HG03469 (cell line): Measurements from ENCODE around the gene ZNF423.
"Not testable (repeated sequence)": the region's sequence is repeated elsewhere in the genome, so short reads cannot be mapped to it uniquely, and the experiment has no call there.

Experiments
- ATAC-seq: cut with Tn5 transposase; IDR thresholded peaks from one replicate; pipeline ENCODE4 v1.9.1; 2021; ENCODE audit warnings: mild to moderate bottlenecking, moderate library complexity, moderate number of reproducible peaks; ENCODE audit not compliant: unreplicated experiment

Gene ZNF423

GRCh38 chr16:49526860-49527365, 329.0 kb downstream of the ZNF423 start:
- no peak for ATAC-seq

DNA sequence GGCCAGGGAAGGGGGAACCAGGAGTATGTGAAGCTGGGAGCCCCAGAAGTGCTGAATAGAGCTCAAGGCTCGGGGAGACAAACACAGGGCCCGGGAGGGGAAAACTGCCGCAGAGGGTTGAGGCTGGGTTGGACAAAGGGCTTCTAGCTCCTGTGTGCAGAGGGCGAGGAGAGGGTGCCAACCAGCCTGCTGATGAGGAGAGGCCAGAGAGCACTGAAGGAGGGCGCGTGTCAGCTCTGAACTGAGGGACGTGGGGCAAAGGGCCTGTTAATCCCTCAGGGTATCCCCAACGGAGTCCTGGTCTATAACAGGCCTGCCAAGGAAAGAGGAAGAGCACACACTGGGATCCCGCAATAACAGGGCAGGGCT, 331.0 kb downstream of the ZNF423 start:
- ATAC-seq: no peak

DNA sequence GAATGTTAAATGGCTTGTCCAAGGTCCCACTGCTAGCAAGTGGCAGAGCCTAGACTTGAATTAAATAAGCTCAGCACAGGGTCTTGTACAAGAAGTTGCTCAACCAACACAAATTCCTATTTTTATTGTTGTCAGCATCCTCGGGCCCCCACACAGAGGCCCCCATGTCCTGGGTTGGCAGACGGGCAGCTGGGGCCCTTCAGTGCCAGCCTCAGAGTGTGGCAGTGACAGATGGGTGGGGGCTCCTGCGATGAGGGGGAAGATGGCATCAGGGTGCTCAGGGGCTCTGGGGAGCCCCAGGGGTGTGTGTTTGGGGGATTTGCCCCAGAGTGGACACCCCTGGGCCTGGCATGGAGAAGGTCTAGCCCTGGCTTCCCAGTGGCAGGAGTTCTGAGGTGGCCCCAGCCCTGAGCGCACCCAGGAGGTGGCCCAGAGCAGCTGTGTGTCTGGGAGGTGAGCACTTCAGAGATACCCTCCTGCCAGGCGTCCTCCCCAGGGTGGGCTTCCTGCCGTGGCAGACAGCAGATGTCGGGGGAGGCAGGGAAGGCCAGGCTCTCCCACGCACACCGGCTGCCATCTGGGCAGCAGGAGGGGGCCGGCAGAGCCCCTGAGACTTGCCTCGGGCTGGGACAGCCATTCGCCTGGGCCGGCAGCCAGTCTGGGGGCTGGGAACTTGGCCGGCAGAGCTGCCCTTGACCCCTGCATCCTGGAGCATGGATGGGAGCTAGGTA, 331.5 kb downstream of the ZNF423 start:
- no peak for ATAC-seq

DNA sequence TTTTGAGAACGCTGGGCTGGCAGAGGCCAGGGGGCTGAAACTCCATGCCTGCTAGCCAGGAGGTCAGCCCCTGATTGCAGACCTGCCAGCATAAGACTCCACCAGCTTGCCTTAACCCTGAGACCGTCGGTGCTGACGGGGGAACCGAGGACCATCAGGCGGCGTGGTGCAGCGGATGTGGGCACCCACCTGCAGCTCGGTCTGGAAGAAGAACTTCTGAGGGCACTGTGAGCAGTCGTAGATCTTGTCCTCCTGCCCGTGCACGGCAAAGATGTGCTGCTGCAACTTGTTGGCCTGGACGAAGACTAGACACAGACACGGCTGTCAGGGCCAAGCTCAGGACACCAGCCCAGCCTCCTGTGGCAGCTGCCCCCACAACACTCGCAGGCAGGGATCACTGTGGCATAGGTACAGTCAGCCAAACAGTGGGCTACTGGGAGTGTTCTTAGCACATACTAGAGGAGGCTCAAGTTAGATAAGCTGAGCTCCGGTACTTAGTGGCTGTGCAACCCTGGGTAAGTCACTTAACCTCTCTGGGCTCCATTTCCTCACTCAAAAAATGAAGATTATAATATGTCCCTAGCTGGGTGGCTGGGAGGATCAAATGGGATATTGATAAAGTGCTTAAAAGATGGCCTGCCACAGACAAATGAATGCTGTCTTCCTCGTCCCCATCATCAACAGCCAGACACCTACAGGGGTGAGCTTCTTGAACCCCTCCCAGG, 332.3 kb downstream of the ZNF423 start:
- no peak for ATAC-seq

- no peak for ATAC-seq
These were observed 334.1 kb downstream of the ZNF423 start for GRCh38 chr16:49521734-49522325.

GRCh38 chr16:49520492-49521038, 335.3 kb downstream of the ZNF423 start:
- ATAC-seq: no peak

DNA sequence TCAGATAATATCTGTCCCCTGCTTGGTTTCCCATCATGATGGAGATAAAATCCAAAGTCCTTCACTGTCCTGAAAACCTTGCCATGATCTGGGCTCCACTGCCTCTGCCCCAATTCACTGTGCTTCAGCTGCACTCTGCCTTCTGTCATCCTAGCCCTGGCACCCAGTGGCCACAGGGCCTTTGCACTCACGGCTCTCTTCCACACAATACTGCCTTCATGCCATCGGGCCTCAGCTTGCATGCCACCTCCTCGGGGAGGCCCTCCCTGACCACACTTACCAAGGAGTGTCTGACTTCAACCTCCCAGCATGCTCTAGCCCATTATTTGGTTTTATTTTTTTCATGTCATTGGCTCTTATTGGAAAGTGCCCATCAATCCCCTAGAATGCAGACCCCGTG, 336.2 kb downstream of the ZNF423 start:
- no peak for ATAC-seq

- no peak for ATAC-seq
These were observed 336.8 kb downstream of the ZNF423 start for GRCh38 chr16:49519008-49519656.

GRCh38 chr16:49516382-49517036, 339.4 kb downstream of the ZNF423 start:
- ATAC-seq: no peak

GRCh38 chr16:49515861-49516260, 340.1 kb downstream of the ZNF423 start:
- no peak for ATAC-seq

- ATAC-seq: no peak
These were observed 340.8 kb downstream of the ZNF423 start for GRCh38 chr16:49515016-49515565.

DNA sequence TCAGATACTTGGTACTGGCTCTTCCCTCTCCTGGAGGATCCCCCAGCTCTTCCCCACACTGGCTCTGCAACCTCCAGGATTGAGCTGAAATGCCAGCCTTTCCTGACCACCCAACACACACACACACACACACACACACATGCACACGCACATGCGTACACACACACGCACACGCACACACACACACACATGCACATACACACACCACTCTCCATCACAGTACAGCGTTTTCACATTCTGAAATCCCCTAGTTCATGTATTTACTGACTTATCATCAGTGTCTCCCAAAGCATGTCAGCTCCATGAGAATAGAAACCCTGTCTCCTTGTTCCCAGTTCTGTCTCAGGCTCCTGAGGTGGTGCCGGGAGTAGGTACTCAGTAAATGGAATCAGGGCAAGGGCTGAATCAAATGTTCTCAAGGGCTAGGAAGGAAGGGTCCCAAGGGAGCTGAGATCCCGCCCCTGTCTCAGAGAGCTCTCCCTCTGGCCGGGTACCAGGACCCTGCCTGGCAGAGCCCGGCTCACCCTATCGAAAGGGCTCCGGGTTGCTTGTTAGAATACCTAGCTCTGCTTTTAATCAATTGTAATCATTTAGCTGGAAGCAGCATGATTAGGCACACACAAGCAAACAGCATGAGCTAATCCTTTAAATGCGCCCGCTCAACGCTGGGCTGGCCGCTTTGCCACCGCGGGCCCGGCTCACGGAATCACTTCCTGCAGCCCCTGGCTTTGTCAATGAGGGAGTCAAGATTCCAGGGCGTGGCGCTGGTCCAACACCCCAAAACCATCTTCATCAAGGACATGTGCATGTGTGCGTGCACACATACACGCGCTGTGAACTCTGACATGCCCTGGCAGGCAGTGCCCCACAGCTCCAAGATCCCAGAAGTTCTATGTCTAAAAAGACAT, 341.6 kb downstream of the ZNF423 start:
- ATAC-seq: no peak

DNA sequence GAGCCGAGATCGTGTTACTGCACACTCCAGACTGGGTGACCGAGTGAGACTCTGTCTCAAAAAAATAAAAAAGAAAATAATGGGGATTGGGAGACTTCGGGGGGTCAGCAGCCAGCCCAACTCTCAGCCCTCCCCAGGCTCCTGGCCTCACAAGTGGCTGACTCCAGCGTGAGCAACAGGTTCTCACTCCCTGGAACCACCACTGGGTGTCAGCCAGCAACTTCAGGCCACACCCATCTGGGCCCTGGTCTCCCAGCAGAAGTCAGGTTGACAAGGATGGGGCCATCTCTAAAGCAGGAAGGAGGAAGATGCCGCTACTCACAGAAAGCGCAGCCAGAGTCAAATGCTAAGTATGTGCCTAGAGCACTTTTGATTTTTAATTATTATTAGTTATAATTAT, 342.9 kb downstream of the ZNF423 start:
- ATAC-seq: no peak

GRCh38 chr16:49510654-49511305, 345.1 kb downstream of the ZNF423 start:
- ATAC-seq: no peak

GRCh38 chr16:49510141-49510540, 345.8 kb downstream of the ZNF423 start:
- ATAC-seq: no peak

- not testable (repeated sequence) for ATAC-seq
These were observed 349.6 kb downstream of the ZNF423 start for GRCh38 chr16:49506058-49507013.

- no peak for ATAC-seq
These were observed 350.4 kb downstream of the ZNF423 start for GRCh38 chr16:49505556-49505955.

DNA sequence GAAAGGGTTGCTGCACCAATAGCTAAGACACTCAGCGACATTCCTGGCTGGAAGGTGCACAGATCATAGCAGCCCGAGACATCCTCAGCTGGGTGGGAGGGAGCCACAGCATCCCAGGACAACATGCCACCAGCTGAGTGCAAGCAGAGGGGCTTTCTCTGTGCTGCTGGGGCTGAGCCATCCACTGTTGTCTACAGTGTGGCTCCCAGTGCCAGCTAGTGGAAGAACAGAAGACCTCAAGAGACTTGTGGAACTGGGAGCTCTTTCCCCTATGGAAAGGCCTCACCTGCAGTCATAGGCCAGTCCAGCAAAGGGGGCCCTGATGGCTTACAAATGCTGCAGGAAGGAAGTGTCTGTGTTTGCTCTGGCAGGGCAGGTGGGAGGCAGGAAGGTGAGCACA, 351.3 kb downstream of the ZNF423 start:
- ATAC-seq: no peak
